Measurements from ENCODE around the gene RAB20. TPM values are rescaled to one million over a fixed set of nuclear protein-coding genes. Genes with fewer than 3 reads are reported as not detected.

Gene RAB20
- polyA plus RNA-seq, 1 donor from 2014 or later = not detected

- H3K4me2 ChIP-seq (ENCODE audit: low read length) = no peak overlapping the region
- H3K9me2 ChIP-seq (ENCODE audit: insufficient read depth, low read length) = no peaks in the 10 kb centered on the region
- H3K27me3 ChIP-seq (ENCODE audit: insufficient read depth, low read depth, low read length) = no peaks in the 10 kb centered on the region
- H3K79me2 ChIP-seq (replicated peaks; ENCODE audit: insufficient read depth, low read length) = no peaks in the 10 kb centered on the region
- no peak overlapping the region for H3K9ac ChIP-seq (ENCODE audit: low read length)
- no peaks in the 10 kb centered on the region for H3F3A ChIP-seq (ENCODE audit: insufficient read depth, low read length, poor library complexity, severe bottlenecking)
- no peak overlapping the region for H3K27ac ChIP-seq (ENCODE audit: low read length)
- no peaks in the 10 kb centered on the region for H3K36me3 ChIP-seq (ENCODE audit: insufficient read depth, low read length)
- H4K20me1 ChIP-seq (ENCODE audit: insufficient read depth) = no peaks in the 10 kb centered on the region
- H3K4me3 ChIP-seq (ENCODE audit: low read length) = no peak overlapping the region
- no peaks in the 10 kb centered on the region for H3K9me3 ChIP-seq (ENCODE audit: low read length)
- H2AFZ ChIP-seq (ENCODE audit: low read depth, low read length) = no peak overlapping the region
- TF ChIP-seq TAF1 (IDR thresholded peaks at IDR 0.05; ENCODE audit: low read depth) (no peak), RAD21 (conservative IDR thresholded peaks at IDR 0.05) (no peak), CTCF (IDR thresholded peaks at IDR 0.05; ENCODE audit: poor library complexity, severe bottlenecking) (no peak), SMC3 (conservative IDR thresholded peaks at IDR 0.05; ENCODE audit: poor library complexity) (no peak), POLR2AphosphoS5 (IDR thresholded peaks at IDR 0.05) (no peak), MXI1 (conservative IDR thresholded peaks at IDR 0.05; ENCODE audit: poor library complexity, severe bottlenecking) (no peak), REST (IDR thresholded peaks at IDR 0.05; ENCODE audit: borderline replicate concordance) (no peak), EZH2 (IDR thresholded peaks at IDR 0.05; ENCODE audit: borderline replicate concordance, insufficient read depth, low read length, poor library complexity, severe bottlenecking) (no peak)
These were observed 82.3 kb downstream of the RAB20 start for GRCh38 chr13:110479215-110479545.

GRCh38 chr13:110478405-110479214 is 82.9 kb downstream of the RAB20 start:
- no peaks in the 10 kb centered on the region for H3F3A ChIP-seq (ENCODE audit: insufficient read depth, low read length, poor library complexity, severe bottlenecking)
- no peaks in the 10 kb centered on the region for H3K27me3 ChIP-seq (ENCODE audit: insufficient read depth, low read depth, low read length)
- no peaks in the 10 kb centered on the region for H3K9me2 ChIP-seq (ENCODE audit: insufficient read depth, low read length)
- no peaks in the 10 kb centered on the region for H3K36me3 ChIP-seq (ENCODE audit: insufficient read depth, low read length)
- no peak overlapping the region for H3K4me2 ChIP-seq (ENCODE audit: low read length)
- H3K27ac ChIP-seq (ENCODE audit: low read length) = no peak overlapping the region
- H2AFZ ChIP-seq (ENCODE audit: low read depth, low read length) = no peak overlapping the region
- no peak overlapping the region for H3K4me3 ChIP-seq (ENCODE audit: low read length)
- TF ChIP-seq TAF1 (IDR thresholded peaks at IDR 0.05; ENCODE audit: low read depth) (no peak), POLR2AphosphoS5 (IDR thresholded peaks at IDR 0.05) (no peak), SMC3 (conservative IDR thresholded peaks at IDR 0.05; ENCODE audit: poor library complexity) (no peak), REST (IDR thresholded peaks at IDR 0.05; ENCODE audit: borderline replicate concordance) (no peak), EP300 (conservative IDR thresholded peaks at IDR 0.05; ENCODE audit: poor library complexity, severe bottlenecking) (no peak), CTCF (IDR thresholded peaks at IDR 0.05; ENCODE audit: poor library complexity, severe bottlenecking) (no peak), MXI1 (conservative IDR thresholded peaks at IDR 0.05; ENCODE audit: poor library complexity, severe bottlenecking) (no peak)
- no peaks in the 10 kb centered on the region for H3K79me2 ChIP-seq (replicated peaks; ENCODE audit: insufficient read depth, low read length)
- H3K9me3 ChIP-seq (ENCODE audit: low read length) = no peaks in the 10 kb centered on the region
- H4K20me1 ChIP-seq (ENCODE audit: insufficient read depth) = no peaks in the 10 kb centered on the region
- H3K9ac ChIP-seq (ENCODE audit: low read length) = no peak overlapping the region
